ENCODE results near the gene SYCN. TPM values are rescaled to one million over a fixed set of nuclear protein-coding genes. Genes with fewer than 3 reads are reported as not detected.
A peak's percentile ranks its signal among the peaks of the same experiment; 100 is the strongest.

SYCN gene
- total RNA-seq (not detected), polyA plus RNA-seq (not detected)

GRCh38 chr19:39203372-39204341, at the start of gene SYCN:
Gene SYCN (minus strand): TSS chr19:39204263. CDS start chr19:39204254, 9 bp downstream.
- H3K27me3 ChIP-seq (ENCODE audit: control insufficient read depth, insufficient read depth, low read length): peaks cover 4% of the 10 kb centered on the region
- Mint-ChIP-seq H3K4me3 (no peak within 1 kb of the TSS), H3K36me3 (no peaks in the 10 kb centered on the region), H3K4me1 (no peaks in the 10 kb centered on the region), H3K27ac (peak within 1 kb of the TSS in 1 of 3 donors; percentile 86), H3K27me3 (peaks cover 53% of the 10 kb centered on the region), H3K9me3 (no peaks in the 10 kb centered on the region)
- no peak within 1 kb of the TSS for H3K4me3 ChIP-seq (ENCODE audit: low read depth, low read length)
- no peaks in the 10 kb centered on the region for H3K9me3 ChIP-seq (ENCODE audit: control insufficient read depth in 2 of 2, low read length in 2 of 2)
- ATAC-seq (ENCODE audit: low read depth in 2 of 2) (no peak), DNase-seq (no peak)
- H3K36me3 ChIP-seq (ENCODE audit: control insufficient read depth, insufficient read depth, low read length): no peaks in the 10 kb centered on the region
- H3K27ac ChIP-seq (ENCODE audit: insufficient read depth, low read length, poor library complexity, severe bottlenecking): no peak within 1 kb of the TSS
- H3K4me1 ChIP-seq (ENCODE audit: control insufficient read depth, insufficient read depth, low read length, poor library complexity, severe bottlenecking): no peaks in the 10 kb centered on the region

- H3K27ac Mint-ChIP-seq: no peak overlapping the region
- H3K27me3 ChIP-seq (ENCODE audit: control insufficient read depth, insufficient read depth, low read length): no peaks in the 10 kb centered on the region
- no peaks in the 10 kb centered on the region for H3K9me3 ChIP-seq (ENCODE audit: control insufficient read depth in 2 of 2, low read length in 2 of 2)
- no peak overlapping the region for H3K27ac ChIP-seq (ENCODE audit: insufficient read depth, low read length, poor library complexity, severe bottlenecking)
- ATAC-seq (ENCODE audit: low read depth in 2 of 2): no peak
- no peaks in the 10 kb centered on the region for H3K4me1 ChIP-seq (ENCODE audit: control insufficient read depth, insufficient read depth, low read length, poor library complexity, severe bottlenecking)
- peaks cover 0 to 11% (median 5%) of the 10 kb centered on the region in 4 donors for H3K4me1 Mint-ChIP-seq
- peaks cover 0 to 3% (median 0%) of the 10 kb centered on the region in 7 donors for H3K9me3 Mint-ChIP-seq
- H3K4me3 Mint-ChIP-seq: no peak overlapping the region
- no peaks in the 10 kb centered on the region for H3K36me3 Mint-ChIP-seq
- no peak overlapping the region for H3K4me3 ChIP-seq (ENCODE audit: low read depth, low read length)
- DNase-seq: no peak
- H3K36me3 ChIP-seq (ENCODE audit: control insufficient read depth, insufficient read depth, low read length): no peaks in the 10 kb centered on the region
- peaks cover 21% of the 10 kb centered on the region for H3K27me3 Mint-ChIP-seq
These were observed 49.5 kb upstream of the SYCN start for GRCh38 chr19:39253374-39254149.

- H3K27ac ChIP-seq (ENCODE audit: insufficient read depth, low read length, poor library complexity, severe bottlenecking): no peak overlapping the region
- DNase-seq (no peak), ATAC-seq (ENCODE audit: low read depth in 2 of 2) (no peak)
- no peaks in the 10 kb centered on the region for H3K36me3 ChIP-seq (ENCODE audit: control insufficient read depth, insufficient read depth, low read length)
- Mint-ChIP-seq H3K9me3 (peaks cover 0 to 3% (median 0%) of the 10 kb centered on the region in 7 donors), H3K4me3 (no peak overlapping the region), H3K36me3 (no peaks in the 10 kb centered on the region), H3K4me1 (peaks cover 0 to 4% (median under 1%) of the 10 kb centered on the region in 4 donors), H3K27me3 (peaks cover 21% of the 10 kb centered on the region), H3K27ac (no peak overlapping the region)
- H3K27me3 ChIP-seq (ENCODE audit: control insufficient read depth, insufficient read depth, low read length): no peaks in the 10 kb centered on the region
- peaks cover 4% of the 10 kb centered on the region for H3K4me1 ChIP-seq (ENCODE audit: control insufficient read depth, insufficient read depth, low read length, poor library complexity, severe bottlenecking)
- no peaks in the 10 kb centered on the region for H3K9me3 ChIP-seq (ENCODE audit: control insufficient read depth in 2 of 2, low read length in 2 of 2)
- no peak overlapping the region for H3K4me3 ChIP-seq (ENCODE audit: low read depth, low read length)
These were observed 48.4 kb upstream of the SYCN start for GRCh38 chr19:39252458-39252857.

GRCh38 chr19:39251846-39252245, 47.8 kb upstream of the SYCN start:
- Mint-ChIP-seq H3K4me1 (peaks cover 0 to 5% (median under 1%) of the 10 kb centered on the region in 4 donors), H3K9me3 (peaks cover 0 to 3% (median 0%) of the 10 kb centered on the region in 7 donors), H3K4me3 (no peak overlapping the region), H3K36me3 (no peaks in the 10 kb centered on the region), H3K27ac (peak overlapping the region in 1 of 3 donors; percentile 3), H3K27me3 (peaks cover 24% of the 10 kb centered on the region)
- ATAC-seq (ENCODE audit: low read depth in 2 of 2) (no peak), DNase-seq (no peak)
- H3K27me3 ChIP-seq (ENCODE audit: control insufficient read depth, insufficient read depth, low read length): no peaks in the 10 kb centered on the region
- H3K9me3 ChIP-seq (ENCODE audit: control insufficient read depth in 2 of 2, low read length in 2 of 2): no peaks in the 10 kb centered on the region
- no peak overlapping the region for H3K27ac ChIP-seq (ENCODE audit: insufficient read depth, low read length, poor library complexity, severe bottlenecking)
- no peak overlapping the region for H3K4me3 ChIP-seq (ENCODE audit: low read depth, low read length)
- peaks cover 9% of the 10 kb centered on the region for H3K4me1 ChIP-seq (ENCODE audit: control insufficient read depth, insufficient read depth, low read length, poor library complexity, severe bottlenecking)
- H3K36me3 ChIP-seq (ENCODE audit: control insufficient read depth, insufficient read depth, low read length): no peaks in the 10 kb centered on the region

- H3K4me1 ChIP-seq (ENCODE audit: control insufficient read depth, insufficient read depth, low read length, poor library complexity, severe bottlenecking): peaks cover 9% of the 10 kb centered on the region
- ATAC-seq (ENCODE audit: low read depth in 2 of 2): no peak
- no peaks in the 10 kb centered on the region for H3K36me3 ChIP-seq (ENCODE audit: control insufficient read depth, insufficient read depth, low read length)
- DNase-seq: no peak
- Mint-ChIP-seq H3K36me3 (no peaks in the 10 kb centered on the region), H3K27me3 (peaks cover 25% of the 10 kb centered on the region), H3K4me3 (no peak overlapping the region), H3K4me1 (peaks cover 0 to 6% (median under 1%) of the 10 kb centered on the region in 4 donors), H3K27ac (no peak overlapping the region), H3K9me3 (peaks cover 0 to 3% (median 0%) of the 10 kb centered on the region in 7 donors)
- H3K4me3 ChIP-seq (ENCODE audit: low read depth, low read length): no peak overlapping the region
- H3K27me3 ChIP-seq (ENCODE audit: control insufficient read depth, insufficient read depth, low read length): no peaks in the 10 kb centered on the region
- no peak overlapping the region for H3K27ac ChIP-seq (ENCODE audit: insufficient read depth, low read length, poor library complexity, severe bottlenecking)
- no peaks in the 10 kb centered on the region for H3K9me3 ChIP-seq (ENCODE audit: control insufficient read depth in 2 of 2, low read length in 2 of 2)
These were observed 47.0 kb upstream of the SYCN start for GRCh38 chr19:39251081-39251480.

- Mint-ChIP-seq H3K36me3 (no peaks in the 10 kb centered on the region), H3K27me3 (peaks cover 25% of the 10 kb centered on the region), H3K27ac (peak within 1 kb of the TSS in 1 of 3 donors; percentile 26), H3K4me3 (peak within 1 kb of the TSS in 2 of 4 donors; percentile 38 to 70), H3K4me1 (peaks cover 0 to 6% (median under 1%) of the 10 kb centered on the region in 4 donors), H3K9me3 (peaks cover 0 to 3% (median 0%) of the 10 kb centered on the region in 7 donors)
- DNase-seq (no peak), ATAC-seq (ENCODE audit: low read depth in 2 of 2) (no peak)
- Histone ChIP-seq H3K4me1 (ENCODE audit: control insufficient read depth, insufficient read depth, low read length, poor library complexity, severe bottlenecking) (peaks cover 9% of the 10 kb centered on the region), H3K27me3 (ENCODE audit: control insufficient read depth, insufficient read depth, low read length) (no peaks in the 10 kb centered on the region), H3K4me3 (ENCODE audit: low read depth, low read length) (no peak within 1 kb of the TSS), H3K9me3 (ENCODE audit: control insufficient read depth in 2 of 2, low read length in 2 of 2) (no peaks in the 10 kb centered on the region), H3K36me3 (ENCODE audit: control insufficient read depth, insufficient read depth, low read length) (no peaks in the 10 kb centered on the region), H3K27ac (ENCODE audit: insufficient read depth, low read length, poor library complexity, severe bottlenecking) (no peak within 1 kb of the TSS)
These were observed 44.7 kb upstream of the SYCN start, which contains the start of gene IFNL4 for GRCh38 chr19:39248806-39249205. Gene IFNL4 (minus strand): TSS chr19:39248856.

- Histone ChIP-seq H3K4me3 (ENCODE audit: low read depth, low read length) (no peak overlapping the region), H3K36me3 (ENCODE audit: control insufficient read depth, insufficient read depth, low read length) (no peaks in the 10 kb centered on the region), H3K4me1 (ENCODE audit: control insufficient read depth, insufficient read depth, low read length, poor library complexity, severe bottlenecking) (peaks cover 9% of the 10 kb centered on the region), H3K27ac (ENCODE audit: insufficient read depth, low read length, poor library complexity, severe bottlenecking) (no peak overlapping the region), H3K9me3 (ENCODE audit: control insufficient read depth in 2 of 2, low read length in 2 of 2) (no peaks in the 10 kb centered on the region), H3K27me3 (ENCODE audit: control insufficient read depth, insufficient read depth, low read length) (no peaks in the 10 kb centered on the region)
- Mint-ChIP-seq H3K4me1 (peaks cover 0 to 6% (median 0%) of the 10 kb centered on the region in 4 donors), H3K9me3 (peaks cover 0 to 3% (median 0%) of the 10 kb centered on the region in 7 donors), H3K27ac (no peak overlapping the region), H3K36me3 (no peaks in the 10 kb centered on the region), H3K4me3 (no peak overlapping the region), H3K27me3 (peaks cover 25% of the 10 kb centered on the region)
- ATAC-seq (ENCODE audit: low read depth in 2 of 2) (peak in 1 of 2 donors; percentile 39), DNase-seq (no peak)
These were observed 43.9 kb upstream of the SYCN start for GRCh38 chr19:39247701-39248664.
